DMS153 treated with DMSO at 0.1 percent for 48 hours (cell line): Measurements from ENCODE around the gene ASPSCR1.

Experiments
- DNase-seq: peaks from one replicate; lab custom pipeline; 2025; ENCODE audit not compliant: unreplicated experiment; lab: John Stamatoyannopoulos, UW

ASPSCR1 gene

DNA sequence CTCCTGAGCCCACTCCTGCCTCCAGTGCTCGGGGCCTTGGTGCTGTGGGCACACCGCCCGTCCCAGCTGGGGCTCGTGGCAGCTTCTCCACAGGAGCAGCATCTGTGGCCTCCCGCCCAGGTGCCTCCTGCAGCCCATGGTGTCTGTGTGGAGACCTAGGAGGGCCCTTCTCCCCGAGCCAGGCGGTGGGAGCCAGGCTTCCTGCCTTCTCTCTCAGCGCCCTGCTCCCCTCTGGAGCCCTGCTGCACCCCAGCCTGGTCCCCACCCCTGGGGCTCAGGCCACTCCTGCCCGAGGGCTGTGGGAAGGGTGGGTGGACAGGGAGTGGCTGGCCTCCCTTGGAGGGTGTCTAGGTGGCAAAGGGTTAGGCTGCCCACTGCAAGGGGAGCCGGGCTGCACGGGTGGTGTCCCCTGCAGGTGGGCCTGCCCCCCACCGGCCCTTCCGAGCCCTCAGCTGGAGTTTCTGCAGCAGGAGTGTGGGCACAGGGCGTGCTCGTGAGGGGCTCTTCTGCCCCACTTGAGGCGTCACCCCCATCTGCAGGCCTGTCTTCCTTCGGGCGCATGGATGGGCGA, 34.3 kb downstream of the ASPSCR1 start:
- DNase-seq = no peak

DNA sequence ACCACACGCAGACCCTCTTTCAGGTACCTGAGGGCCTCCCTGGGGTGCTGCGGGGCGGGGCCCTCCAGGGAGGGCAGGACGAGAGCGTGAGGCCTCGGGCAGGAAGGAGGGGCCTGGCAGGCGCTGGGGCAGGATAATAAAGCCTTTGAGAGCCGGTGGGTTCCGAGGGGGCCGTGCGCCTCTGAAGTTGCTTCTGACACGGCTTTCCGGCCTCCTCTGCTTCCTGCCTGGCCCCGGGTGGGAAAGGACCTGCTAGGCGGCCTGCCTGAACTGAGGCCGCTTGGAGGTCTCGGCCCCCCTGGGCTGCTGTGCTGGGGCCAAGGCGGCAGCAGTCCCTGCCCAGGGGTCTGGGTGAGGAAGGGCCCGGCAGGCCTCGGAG, 34.8 kb downstream of the ASPSCR1 start:
- no peak for DNase-seq

DNA sequence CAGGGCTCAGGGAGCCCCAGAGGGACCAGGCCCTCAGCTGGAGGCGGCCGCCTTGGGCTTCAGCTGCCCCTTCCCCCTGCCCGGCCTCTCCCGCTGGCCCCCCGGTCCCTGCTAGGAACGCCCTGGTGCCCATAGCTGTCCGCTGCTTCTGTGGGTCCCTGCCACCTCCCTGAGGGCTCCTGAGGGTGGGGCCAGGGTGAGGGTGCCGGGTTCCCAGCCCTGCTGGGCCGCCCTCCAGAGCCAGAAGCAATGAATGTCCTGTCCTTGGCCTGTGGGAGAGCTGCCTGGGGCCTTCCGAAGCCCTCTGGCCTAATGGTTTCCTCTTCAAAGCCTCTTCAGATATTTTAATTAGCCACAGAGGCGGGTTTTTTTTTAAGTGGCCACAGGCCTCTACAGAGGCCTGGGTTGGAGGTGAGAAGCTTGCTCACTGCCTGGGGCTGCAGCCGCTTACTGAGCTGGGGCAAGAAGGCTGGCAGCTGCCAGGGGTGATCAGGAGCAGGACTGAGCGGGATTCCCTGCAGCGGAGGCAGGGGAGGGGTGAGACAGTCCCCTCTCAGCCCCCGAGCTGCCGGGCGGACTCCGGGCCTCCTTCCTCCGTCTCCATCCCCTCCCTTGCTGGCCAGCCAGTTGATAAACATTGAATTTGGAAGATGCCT, 35.3 kb downstream of the ASPSCR1 start:
- DNase-seq = peak; percentile 21

DNA sequence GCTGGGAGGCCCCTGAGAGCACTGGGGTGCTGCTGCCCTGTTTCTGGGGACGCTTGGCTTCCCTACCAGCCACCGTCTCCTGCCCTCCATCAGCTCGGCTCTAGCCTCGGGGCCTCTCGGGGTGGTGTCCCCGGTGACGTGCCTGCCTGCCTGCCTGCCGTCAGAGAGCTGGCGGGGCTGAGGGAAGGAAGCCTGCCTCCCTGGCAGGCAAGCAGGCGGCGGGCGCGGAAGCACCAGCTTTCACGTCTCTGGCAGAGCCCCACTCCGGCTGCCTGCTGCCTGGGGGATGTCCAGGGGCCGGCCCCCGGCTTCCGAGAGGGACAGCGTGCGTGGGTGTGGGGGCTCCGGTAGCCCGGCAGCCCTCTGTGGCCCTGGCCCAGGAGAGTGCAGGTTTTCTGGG, 35.9 kb downstream of the ASPSCR1 start:
- DNase-seq = no peak

DNA sequence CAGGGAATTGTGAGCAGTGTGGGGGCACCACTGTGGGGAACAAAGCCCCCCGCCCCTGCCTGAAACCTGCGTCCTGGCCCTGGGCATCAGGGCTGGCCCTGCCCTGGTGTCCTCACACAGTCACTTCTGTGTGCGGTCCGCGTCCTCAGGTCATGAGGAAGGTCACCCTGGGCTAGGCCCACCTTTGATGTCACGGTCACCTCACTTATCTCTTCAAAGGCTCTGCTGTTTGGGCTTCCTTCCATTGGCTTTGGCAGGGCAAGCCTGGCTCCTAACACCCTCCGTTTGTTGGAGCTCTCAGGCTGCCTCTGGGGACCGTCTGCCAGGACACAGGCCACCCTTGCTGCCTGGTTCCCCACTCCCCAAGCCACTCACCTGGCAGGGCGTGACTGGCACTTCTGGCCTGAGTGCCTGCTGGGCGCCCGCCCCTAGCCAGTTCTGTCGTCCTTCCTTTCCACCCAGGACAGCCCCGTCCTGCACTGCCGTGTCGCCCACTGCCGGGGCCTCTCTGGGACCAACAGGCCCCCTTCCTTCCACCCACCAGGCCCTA, 36.4 kb downstream of the ASPSCR1 start:
- DNase-seq = no peak

DNA sequence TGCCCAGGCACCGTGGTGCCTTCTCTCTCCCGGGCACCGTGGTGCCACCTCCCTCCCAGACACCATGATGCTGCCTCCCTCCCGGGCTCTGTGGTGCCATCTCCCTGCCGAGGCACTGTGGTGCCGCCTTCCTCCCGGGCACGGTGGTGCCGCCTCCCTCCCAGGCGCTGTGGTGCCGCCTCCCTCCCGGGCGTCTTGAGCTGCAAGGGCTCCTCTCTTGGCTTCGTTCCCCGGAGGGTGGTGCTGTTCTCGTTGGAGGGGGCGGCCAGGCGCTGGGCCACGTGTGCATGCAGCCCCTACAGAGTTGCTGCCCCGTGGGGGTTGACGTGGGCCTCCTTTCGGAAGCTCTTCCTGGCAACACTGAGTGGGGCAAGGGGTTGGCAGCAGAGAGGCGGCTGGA, 37.0 kb downstream of the ASPSCR1 start:
- no peak for DNase-seq

DNA sequence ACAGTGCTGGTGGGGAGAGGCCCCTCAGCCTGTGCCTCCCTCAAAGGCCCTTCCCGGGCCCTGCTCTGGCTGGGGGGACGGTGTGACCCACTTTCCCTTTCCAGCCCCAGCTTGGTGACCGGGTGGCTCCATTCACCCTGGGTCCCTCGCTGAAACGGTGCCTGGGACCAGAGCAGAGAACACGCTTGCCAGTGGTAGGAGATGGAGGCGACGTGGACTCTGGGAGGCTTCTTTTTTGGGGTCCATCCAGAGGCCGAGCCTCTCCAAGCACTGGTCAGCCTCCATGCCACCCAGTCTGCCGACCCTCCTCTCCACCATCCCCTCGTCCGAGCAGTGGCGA, 37.5 kb downstream of the ASPSCR1 start:
- DNase-seq = no peak

DNA sequence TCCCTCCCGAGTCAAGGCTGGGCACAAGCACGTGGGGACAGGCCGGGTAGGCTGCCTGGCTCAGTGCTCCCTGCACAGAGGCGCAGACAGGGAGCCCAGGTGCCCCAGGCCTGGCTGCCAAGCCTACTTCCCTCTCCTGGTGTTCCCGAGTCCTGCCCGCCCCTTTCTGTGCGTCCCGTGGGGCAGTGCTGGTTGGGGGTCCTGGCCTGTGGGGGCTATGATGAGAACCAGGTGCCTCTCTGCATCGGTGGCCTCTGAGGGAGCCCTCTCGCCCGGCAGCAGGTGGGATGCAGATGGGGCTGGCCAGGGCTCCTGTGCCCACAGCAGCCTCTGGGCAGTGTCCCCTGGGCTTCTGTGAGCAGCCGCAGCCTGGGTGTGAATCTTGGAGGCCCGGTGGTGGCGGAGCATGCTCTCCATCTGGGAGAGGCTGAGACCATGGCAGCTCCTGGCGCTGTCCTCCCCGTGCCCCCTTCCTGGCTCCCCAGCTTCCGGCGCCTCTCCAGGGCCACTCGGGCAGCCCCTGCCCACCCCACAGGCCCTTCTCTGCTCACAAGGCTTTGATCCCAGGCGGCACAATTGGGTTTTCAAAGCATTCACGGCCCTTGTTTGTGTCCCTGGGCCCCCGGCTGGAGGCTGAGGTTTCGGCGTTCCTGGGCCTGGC, 38.0 kb downstream of the ASPSCR1 start:
- no peak for DNase-seq

DNA sequence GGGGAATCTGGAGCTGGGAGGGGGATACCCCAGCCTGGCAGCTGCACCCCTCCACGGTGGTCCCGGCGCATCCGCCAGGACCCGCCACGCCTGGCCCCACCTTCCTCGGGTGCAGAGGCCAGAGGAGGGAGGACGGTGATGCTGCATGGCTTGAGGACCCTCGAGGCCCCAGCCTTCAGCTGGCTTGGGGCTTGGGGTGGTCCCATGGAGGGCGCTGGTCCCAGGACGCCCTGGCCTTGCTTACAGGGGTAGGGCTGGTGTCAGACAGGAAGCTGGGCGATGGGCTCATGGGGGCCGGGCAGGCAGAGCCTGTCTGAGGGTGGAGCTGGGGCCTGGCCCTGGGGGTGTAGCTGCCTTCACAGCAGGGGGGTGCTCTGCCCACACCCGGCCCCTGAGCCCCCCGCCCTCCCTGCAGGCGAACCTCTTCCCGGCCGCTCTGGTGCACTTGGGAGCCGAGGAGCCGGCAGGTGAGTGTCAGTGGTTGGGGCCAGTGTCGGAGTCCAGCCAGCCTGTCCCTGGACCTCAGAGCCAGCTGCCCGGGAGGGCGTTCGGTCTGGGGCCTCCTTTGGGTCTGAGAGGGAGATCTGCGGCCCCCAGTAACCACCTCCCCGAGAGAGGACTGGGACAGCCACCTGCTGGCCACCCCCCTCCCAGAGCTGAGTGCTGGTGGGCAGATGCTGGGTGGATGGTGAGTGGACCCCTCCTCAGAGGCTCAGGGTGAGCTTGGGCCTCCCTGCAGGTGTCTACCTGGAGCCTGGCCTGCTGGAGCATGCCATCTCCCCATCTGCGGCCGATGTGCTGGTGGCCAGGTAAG, 38.8 kb downstream of the ASPSCR1 start:
- no peak for DNase-seq

DNA sequence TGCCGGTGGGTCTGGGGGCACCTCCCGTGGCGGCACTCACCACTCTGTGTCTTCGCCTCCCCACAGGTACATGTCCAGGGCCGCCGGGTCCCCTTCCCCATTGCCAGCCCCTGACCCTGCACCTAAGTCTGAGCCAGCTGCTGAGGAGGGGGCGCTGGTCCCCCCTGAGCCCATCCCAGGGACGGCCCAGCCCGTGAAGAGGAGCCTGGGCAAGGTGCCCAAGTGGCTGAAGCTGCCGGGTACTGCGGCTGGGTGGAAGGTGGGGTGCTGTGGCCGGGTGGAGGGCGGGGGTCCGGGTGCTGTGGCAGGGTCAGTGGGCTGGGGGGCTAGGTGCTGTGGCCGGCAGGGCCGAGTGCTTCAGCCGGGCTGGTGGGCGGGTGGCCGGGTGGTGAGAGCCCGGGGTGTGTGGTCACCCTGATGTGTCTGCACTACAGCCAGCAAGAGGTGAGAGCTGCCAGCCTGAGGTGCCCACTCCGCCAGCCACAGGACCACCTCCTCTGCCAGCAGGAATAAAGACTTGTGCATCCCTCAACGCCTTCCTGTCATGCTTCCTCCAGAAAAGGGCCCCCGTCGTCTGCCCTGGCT, 39.5 kb downstream of the ASPSCR1 start:
- DNase-seq = no peak

DNA sequence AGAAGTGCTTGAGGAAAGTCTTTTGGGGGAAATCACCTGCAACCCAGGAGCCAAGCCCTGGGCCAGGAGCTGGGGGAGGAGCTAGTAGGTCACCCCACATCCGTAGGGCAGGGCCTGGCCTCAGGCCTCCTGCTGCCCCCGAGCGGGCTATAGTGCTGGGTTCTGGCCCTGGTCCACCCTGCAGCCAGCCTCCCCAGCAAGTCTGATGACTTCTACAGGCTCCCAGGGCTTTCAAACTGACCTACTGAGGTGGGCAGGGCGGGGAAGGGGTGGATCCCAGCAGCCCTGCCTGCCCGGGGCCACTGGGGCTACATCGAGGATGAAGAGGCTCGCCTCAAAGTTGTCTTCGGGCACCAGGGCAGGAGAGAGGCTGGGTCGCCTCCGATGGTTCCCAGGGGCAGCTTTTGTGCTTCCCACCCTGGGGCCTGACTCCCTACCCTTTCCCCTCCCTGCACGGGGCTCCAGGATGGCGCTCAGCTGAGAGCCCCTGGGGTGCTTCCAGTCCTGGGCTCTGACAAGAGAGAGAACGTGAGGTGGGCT, 40.3 kb downstream of the ASPSCR1 start:
- no peak for DNase-seq

DNA sequence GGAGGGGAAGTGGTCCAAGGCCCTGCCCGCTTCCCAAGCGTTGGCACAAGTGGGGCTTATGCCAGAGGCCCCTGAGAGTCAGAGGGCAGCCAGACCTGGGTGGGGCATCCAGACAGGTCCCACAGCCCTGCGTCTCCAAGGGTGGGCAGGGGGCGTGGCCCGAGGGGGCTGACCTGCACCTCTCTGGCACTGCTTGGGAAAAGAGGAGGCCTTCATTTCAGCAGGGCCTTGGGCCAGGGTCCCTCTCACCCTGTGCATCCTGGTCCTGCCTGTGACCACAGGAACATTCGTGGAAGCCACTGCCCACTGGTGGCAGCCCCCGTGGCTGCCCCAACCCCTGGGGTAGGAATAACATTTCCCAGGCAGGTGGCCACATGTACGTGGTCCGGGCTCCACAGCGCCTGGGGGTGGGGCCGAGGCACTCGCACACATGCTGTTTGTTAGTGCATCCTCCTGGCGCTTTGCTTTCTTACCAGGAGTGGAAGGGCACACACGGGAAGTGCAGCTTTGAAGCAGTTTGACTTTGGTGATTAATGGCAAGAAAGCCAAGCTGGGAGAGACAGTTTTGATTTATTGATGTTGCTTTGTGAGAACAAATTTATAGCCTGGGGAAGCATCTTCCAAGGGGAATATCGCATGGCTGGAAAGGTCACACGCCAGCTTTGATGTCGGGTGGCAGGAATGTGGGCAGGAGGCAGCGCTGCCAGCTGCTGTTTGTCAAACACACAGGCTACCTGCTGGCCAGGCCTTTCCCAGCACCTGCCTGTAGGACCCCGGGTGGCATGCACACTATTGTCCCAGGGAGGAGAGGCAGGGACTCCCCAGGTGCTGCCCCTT, 40.9 kb downstream of the ASPSCR1 start:
- no peak for DNase-seq

DNA sequence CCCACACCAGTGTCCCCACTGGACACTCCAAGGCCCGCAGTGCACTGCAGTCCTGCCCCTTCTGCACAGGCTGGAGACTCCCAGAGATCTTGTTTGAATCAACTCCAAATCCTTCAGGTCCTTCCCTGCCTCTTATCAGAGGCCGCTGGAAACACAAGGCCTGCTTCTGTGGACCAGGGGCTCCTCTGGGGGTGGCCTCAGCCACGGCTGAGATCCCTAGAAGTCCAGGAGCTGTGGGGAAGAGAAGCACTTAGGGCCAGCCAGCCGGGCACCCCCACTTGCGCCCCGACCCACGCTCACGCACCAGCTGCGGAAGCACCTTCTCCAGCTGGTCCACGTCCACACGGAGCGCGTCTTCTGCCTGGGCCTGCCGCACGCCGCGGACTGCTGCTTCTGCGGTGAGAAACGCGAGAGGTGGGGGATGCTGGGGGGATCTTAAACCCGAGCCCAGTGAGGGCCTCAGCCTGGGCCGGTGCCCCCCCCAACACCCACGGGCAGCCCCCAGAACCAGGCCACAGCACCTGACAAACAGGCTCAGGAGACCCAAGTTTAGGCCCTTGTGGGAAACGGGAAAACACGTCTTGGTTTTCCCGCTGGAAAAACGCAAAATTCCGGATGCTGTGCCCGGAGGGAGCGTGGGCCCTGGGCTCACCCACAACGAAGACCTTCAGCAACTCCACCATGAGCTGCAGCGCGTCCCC, 41.7 kb downstream of the ASPSCR1 start:
- no peak for DNase-seq

DNA sequence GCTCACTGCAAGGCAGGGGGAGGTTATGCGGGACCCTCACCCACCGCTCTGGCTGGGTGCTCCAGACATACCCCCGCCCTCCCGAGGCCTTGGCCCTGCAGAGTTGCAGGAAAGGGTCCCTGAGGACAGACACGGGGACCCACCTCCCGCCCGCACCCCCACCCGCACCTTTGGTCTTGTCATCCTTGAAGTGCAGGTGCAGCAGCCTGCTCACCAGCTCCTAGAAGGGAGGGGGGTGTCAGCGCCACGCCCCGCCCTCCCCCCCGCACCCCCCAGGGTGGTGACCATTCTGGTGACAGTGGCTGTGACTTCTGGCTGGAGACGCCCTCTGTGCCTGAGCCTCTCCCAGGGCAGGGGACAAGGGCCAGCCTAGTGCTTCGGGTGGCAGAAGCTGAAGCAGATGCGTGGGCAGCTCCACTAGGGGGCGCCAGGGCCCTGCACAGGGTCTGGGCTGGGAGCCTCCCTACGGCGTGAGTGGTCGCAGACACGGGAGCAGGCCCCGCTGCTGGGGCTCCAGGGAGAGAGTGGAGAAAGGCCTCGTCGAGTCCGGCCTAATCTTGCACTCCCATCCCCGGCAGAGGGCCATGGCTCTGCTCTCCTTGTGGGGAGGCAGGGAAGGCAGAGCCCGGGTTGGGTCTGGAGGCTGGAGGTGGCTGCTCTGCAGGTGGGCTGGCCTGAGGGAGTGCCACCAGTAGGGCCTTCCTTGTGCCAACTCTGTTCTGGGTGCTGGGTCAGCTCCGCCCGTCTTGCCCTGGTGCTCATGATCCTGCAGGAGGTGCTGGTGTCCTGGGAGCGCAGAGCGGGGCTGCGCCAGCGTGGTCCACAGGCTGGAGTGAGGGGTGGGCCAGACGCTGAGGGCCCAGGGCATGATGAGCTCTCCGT, 42.5 kb downstream of the ASPSCR1 start:
- peak; percentile 15 for DNase-seq

DNA sequence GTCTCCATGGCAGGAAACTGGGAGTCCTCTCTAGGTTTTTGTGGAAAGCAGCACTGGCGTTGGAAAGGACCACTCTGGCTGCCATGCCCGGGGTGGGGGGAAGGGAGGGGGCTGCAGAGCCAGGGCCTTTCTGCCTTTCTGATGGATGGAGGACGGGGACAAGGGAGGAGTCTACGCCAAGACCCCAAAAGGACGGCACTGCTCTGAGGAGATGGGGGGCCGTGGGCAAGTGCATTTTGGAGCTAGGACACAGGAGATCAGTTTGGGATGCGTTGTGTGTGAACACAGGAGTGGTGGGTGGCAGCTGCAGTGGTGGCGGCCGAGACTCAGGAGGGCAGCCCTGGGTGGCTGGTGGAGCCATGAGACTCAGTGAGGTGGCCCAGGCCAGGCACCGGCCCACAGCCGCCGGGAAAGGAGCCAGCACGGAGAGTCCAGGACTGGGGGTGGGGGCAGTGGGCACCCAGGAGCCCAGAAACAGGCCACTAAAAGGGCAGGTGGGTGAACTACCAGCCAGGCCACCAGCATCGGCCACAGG, 43.2 kb downstream of the ASPSCR1 start:
- no peak for DNase-seq

DNA sequence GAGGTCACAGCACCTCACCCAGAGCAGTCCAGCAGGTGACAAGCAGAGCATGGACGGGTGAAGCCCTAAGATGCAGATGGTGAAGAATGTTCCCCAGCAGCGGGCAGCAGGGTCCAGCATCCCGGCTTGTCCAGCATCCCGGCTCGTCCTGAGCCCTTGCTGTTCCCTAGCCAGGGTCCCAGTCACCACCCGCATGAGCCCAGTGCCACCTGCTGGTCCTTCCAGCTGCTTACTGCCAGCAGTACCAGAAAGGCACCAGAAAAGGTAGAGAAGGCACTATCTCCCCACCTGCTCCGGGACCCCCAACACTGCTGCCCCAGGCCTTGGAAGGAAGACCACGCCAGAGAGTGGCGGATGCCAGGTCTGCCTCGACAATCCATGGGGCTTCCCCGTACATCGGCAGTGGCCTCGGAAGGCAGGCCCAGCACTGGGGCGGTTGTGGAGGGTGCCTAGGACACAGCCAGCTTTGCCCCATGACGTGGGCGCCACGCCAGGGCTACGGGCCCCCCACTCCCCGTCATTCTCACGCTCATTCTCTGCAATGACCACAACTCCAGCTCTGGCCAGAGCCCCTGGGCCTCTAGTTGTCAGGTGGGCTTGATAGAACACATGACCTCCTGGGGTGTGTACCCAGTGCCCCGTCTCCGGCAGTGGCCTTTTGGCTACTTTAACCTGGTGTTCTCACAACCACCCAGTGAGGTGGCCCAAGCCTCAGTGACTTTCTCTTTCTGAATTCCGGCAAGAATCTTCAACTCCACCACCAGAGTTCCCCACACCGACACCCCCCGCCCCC, 43.9 kb downstream of the ASPSCR1 start:
- DNase-seq = peak; percentile 48

DNA sequence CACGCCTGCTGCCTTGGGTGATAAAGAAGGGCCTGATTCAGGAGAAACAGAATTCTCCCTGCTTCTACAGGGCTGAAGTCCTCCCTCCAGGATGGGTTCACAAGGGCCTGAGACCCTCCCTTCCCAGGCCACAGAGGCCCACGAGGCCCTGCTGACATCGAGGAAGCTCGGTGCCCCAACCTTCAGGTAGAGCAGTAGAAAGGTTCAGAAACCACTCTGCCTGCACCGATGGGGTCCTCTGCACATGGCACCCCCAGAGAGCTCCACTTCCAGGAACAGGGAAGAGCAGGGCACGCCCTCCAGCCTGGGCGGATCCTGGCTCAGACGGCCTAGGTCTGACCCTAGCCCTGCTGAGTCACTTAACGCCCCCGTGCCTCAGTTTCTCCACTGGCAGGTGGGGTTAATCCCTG, 44.5 kb downstream of the ASPSCR1 start:
- no peak for DNase-seq
